GM19239 (cell line): ENCODE results near the gene VPS13D.
"Not testable (repeated sequence)": the region's sequence is repeated elsewhere in the genome, so short reads cannot be mapped to it uniquely, and the experiment has no call there.

Source experiments
- DNase-seq: peaks from one replicate; pipeline ENCODE4 v3.0.0; 2011; ENCODE audit warnings: low spot score; ENCODE audit not compliant: insufficient read length
- FAIRE-seq: peaks from 2 replicates; lab custom pipeline; 2011; peaks lifted over from hg19 to GRCh38; lab: Jason Lieb, UNC

Gene VPS13D

DNA sequence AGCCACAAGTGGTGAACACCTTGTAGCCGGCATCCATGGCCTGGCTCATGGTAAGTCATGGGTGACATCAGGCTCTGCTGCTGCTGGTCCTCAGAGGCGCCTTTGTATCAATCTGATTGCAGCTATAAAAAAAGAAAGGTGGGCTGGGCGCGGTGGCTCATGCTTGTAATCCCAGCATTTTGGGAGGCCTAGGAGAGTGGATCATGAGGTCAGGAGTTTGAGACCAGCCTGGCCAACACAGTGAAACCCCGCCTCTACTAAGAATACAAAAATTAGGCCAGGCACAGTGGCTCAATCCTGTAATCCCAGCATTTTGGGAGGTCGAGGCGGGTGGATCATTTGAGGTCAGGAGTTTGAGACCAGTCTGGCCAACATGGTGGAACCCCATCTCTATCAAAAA is 226.3 kb downstream of the VPS13D start:
- FAIRE-seq, DNase-seq: not testable (repeated sequence)

DNA sequence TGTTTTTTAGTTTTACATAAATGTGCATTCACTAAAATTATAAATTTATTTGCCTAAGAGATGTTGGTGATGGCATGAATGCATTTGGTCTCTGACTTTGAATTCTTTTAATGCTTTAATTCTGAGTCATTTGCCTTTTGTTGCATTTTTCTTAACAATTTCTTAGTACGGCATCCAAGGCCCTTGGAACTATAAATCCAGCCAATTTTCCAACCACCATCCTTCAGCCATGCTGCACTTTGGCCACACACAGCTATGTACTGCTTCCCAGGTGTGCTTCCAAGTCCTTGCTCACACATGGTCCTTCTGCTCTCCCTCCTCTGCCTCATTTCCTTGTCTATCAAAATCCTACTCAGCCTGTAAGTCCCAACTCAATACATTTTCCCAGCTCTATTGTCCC is 227.1 kb downstream of the VPS13D start:
- DNase-seq (no peak), FAIRE-seq (no peak)

- FAIRE-seq (no peak), DNase-seq (no peak)
Measured at GRCh38 chr1:12457771-12458170, 227.9 kb downstream of the VPS13D start.

DNA sequence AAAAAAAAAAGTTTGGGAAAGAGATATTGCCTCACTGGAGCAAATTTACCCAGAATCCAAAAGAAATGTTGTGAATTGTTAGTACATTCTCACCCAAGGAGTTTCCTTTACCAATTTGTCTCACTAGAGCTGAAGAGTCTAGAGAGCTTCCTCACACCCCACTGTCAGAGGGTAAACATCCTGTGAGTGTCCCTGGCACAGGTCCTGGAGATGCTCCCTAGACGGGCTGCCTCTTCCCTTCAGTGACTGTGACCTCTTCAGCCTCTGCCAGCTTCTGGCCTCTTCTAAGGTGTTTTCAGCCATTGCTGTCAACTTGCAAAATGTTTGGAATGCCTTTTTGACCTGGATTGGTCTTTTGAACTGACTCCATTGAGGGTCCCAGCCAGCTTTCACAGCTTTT is 228.7 kb downstream of the VPS13D start:
- FAIRE-seq (no peak), DNase-seq (no peak)

- no peak for FAIRE-seq
Measured at GRCh38 chr1:12460121-12460520, 230.3 kb downstream of the VPS13D start.

GRCh38 chr1:12460911-12461621 is 231.2 kb downstream of the VPS13D start:
- DNase-seq (no peak), FAIRE-seq (no peak)

More at GRCh38 chr1:12460121-12460520, 230.3 kb downstream of the VPS13D start:
- DNase-seq: no peak

DNA sequence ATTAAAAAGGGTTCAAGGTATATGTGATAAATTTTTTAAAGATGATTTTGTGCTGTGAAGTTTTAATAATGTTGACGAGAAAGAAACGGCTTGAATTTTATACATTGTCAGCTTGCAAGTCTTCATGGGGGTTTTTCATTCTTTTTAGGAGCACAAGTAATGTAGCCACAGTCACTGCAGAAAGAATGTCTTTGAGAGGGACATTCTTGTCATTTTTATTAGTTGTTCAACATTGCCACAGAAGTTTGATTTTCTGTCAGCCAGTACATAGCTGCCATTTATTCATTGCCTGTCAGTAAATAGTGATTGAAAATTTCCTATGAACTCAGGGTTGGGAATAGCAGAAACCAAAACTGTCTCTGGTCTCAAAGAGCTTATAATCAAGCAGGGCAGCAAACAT is 231.9 kb downstream of the VPS13D start:
- FAIRE-seq: no peak
- no peak for DNase-seq

GRCh38 chr1:12462586-12462985 is 232.8 kb downstream of the VPS13D start:
- FAIRE-seq (no peak), DNase-seq (no peak)

GRCh38 chr1:12464045-12464461 is 234.2 kb downstream of the VPS13D start:
- FAIRE-seq: no peak

DNA sequence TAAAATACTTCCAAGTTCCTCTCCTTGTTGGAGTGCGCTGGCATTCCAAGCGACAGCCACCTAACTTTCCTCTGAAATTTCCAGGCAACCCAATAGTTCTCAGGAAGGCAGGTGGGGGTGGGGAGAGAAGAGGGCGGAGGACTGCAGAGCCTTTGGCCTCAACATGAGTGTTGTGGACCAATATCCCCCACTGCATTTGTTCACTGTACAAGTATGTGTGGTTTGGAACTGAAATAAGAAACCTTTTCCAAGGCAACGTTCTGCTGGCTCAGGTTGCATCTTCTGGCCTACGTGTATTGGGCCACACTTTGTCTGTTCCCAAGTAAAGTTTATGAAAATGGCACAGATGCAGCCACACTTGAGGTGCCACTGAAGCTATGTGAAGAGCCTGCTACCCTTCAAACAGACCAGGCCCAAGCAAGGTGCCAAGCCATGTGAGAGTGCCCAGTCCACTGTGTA is 234.8 kb downstream of the VPS13D start:
- no peak for DNase-seq
- FAIRE-seq: no peak

More at GRCh38 chr1:12464045-12464461, 234.2 kb downstream of the VPS13D start:
- DNase-seq: no peak

DNA sequence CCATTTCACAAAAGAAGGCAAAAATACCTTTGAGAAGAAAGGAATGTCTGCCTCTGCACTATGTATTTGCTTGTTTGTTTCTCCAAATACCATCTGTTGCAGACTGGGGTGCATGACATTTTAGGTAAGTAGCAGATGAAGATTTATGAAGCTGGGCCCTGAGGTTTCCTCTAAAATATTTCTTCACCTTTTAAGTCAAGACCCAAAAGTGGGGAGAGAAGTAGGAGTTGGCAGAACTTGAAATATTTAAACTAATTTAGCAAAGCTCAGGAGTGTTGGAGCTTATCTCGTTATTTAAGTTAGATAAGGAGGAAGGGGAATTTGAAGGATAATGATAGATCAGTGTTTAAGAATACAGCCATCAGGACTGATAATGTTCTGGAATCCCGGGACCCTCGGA is 235.3 kb downstream of the VPS13D start:
- FAIRE-seq (no peak), DNase-seq (no peak)

DNA sequence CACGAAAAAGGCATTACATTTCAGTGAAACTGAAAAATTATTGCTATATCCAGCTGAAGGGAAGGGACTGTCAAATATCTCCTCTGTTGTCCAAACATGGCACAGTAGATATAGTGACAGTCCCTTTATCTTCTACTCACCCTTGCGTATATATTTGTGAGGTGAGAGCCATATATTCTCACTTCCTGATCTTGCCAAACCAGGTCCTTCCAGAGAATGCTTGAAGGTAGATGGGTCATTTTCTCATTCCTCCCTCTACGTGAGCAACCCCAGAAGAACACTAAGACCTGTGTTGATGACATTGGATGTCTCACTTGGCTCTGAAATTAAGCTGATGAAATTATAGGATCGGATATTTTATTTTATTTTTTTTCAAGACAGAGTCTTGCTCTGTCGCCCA is 237.0 kb downstream of the VPS13D start:
- FAIRE-seq (peak; percentile 73), DNase-seq (no peak)

GRCh38 chr1:12467570-12468286 is 237.9 kb downstream of the VPS13D start:
- FAIRE-seq: no peak

GRCh38 chr1:12468323-12468722 is 238.5 kb downstream of the VPS13D start:
- FAIRE-seq (no peak), DNase-seq (no peak)

More at GRCh38 chr1:12467570-12468286, 237.9 kb downstream of the VPS13D start:
- DNase-seq: no peak

DNA sequence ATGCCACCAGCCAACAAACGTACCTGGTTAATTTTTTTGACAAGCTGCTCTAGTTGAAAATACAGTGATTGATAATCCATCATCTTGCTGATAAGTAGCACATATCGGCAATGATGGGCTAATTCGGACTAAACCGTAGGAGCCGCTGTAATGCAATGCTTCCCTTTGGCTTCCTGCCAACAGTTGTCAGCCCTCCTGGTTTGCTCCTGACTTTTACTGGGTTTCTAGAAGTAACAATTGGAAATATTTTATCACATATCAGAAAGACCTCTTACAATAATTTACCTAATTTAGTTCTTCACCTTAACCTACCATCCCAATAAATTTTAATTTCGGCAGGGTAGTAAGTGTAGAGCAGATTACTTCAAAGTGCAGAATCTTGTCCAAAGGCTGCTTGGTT is 239.7 kb downstream of the VPS13D start:
- FAIRE-seq (no peak), DNase-seq (no peak)

DNA sequence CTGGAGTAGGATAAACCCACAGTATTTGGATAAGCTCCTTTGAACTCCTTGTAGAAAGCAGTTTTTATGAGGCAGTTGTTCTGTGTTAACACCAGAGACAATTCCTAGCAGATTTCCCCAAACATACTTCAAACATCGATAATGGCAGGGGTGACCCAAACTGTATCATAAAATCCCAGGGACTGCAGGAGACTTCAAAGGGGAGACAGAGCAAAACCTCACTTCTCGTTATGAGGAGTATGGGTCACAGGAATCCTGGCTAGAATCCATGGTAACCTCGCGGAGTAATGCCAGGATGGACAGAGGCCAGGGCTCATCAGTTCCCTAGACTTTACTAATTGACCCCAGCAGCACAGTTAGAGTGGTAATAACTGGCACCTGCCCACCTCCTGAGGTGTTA is 240.2 kb downstream of the VPS13D start:
- FAIRE-seq (no peak), DNase-seq (no peak)

GRCh38 chr1:12470916-12471315 is 241.1 kb downstream of the VPS13D start:
- FAIRE-seq, DNase-seq: not testable (repeated sequence)

- DNase-seq (no peak), FAIRE-seq (no peak)
Measured at GRCh38 chr1:12472156-12472797, 242.4 kb downstream of the VPS13D start.

DNA sequence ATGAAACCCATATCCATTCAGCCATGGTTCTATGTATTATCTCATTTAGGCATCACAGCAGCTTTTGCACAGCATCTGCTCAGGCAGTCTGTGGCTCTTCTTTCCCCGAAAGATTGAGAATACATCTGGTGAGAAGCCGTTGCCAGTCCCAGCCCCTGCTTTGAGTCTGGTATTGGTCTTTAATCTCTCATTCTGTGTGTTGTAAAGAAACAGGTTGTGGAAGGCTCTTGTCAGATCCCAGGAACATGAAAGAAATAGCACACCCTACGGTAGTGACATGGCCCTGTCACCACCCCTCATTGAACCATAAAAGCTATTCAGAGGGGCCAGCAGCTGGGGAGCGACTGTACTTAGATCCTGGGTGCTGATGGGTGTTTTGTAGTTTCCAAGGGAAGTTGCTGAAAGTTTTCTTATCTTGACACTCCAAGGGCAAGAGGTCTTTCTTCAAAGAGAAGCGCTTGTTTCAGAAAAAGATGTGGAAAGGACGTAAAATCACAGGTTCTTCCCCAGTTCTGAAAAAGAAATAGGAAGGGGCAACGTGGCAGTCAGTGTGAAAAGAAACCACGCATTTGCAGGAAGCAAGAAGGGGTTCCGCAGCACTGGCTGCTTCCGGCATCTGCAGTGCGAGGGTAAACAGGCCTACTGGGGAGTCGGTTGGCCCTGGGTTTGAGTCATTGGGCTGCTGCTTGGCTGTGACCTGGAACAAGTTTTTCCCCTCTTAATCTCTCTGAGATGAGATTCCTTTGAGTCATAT is 243.1 kb downstream of the VPS13D start:
- FAIRE-seq: peak; percentile 79
- peak; percentile 33 for DNase-seq

DNA sequence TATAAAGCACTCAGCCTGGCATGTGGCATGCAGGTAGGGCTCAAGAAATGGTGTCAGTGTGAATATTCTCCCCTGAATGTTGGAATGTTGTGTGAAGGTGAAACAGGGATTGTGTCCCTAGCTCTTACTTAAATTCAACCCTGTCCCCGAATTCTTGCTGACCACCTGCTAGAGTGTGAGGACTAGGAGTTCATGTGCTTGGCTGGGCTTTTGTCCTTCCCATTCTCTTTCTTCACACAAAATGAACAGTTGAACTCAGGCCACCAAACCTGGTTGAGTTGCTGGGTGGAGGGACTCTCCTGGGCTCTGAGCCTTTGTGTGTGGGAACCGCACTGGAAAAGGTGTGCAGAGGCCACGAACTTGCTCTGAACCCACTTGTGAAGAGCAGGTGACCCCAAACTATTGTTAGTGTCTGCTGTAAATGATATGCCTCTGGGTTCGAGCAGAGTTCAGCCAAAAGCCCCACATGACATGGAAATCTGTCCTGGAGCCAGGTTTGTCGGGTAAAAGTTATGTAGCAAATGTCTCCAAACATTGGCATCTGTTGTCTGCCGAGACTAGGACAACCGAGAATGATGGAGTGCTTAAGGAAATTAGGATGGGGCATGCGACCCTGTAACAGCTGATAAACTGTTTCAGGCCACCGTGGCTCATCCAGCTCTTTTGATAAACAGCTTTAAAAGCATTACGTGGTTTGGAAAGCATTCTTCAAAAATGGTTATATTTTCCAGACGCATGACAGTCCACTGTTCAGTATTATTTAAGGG is 243.9 kb downstream of the VPS13D start:
- no peak for FAIRE-seq

More for the DNA sequence above, 243.9 kb downstream of the VPS13D start:
- no peak for DNase-seq
